Right atrium auricular region (tissue), 2 donors: Measurements from ENCODE around the gene PCDHGB7. TPM values are rescaled to one million over a fixed set of nuclear protein-coding genes. Genes with fewer than 3 reads are reported as not detected.
"Not testable (repeated sequence)": the region's sequence is repeated elsewhere in the genome, so short reads cannot be mapped to it uniquely, and the experiment has no call there.

Source experiments
- DNase-seq: peaks from one replicate; pipeline ENCODE4 v3.0.0-alpha.2; 2019; ENCODE audit warnings: low spot score
- H3K27ac ChIP-seq, 2 donors: fragments of 200-600 bp; sonication (generic); 1 replicate in 1 of 2; 2 replicates in 1 of 2; pipeline ENCODE4 v1.5.1; 2016 to 2019
- H3K27me3 ChIP-seq, 2 donors: fragments of 200-600 bp; sonication (generic); one replicate each; pipeline versions ENCODE4 v1.5.1 to v1.6.0; 2017 to 2019
- H3K36me3 ChIP-seq: fragments of 200-600 bp; sonication (generic); one replicate; pipeline ENCODE4 v1.5.1; 2016
- H3K4me1 ChIP-seq, 2 donors: fragments of 200-600 bp; sonication (generic); one replicate each; pipeline versions ENCODE4 v1.5.1 to v1.6.0; 2017 to 2019
- H3K4me3 ChIP-seq, 2 donors: fragments of 200-600 bp; sonication (generic); 1 replicate in 1 of 2; 2 replicates in 1 of 2; pipeline ENCODE4 v1.5.1; 2017 to 2019; ENCODE audit warnings: mild to moderate bottlenecking in 1 of 2, moderate library complexity in 1 of 2
- H3K9me3 ChIP-seq, 2 donors: fragments of 200-600 bp; sonication (generic); one replicate each; pipeline ENCODE4 v1.5.1; 2019
- CTCF ChIP-seq, 2 donors: fragments of 200-600 bp; sonication (generic); IDR thresholded peaks; one replicate each; pipeline ENCODE4 v1.5.1; 2019; ENCODE audit warnings: antibody characterized with exemption in 2 of 2
- total RNA-seq, 2 donors: library from RNA; depleted of rRNA; stranded (reverse); fragments of >200 nt; gene quantifications; one replicate each; pipeline ENCODE4 v1.1.0, GENCODE V29; 2016

The PCDHGB7 gene
- total RNA-seq, result 10 to 100 TPM in 1 of 2 donors, 1 to 10 TPM in 1; 6.0 to 10.5 TPM

- H3K27ac ChIP-seq, result peak within 1 kb of the TSS in 1 of 2 donors; percentile 33
- TF ChIP-seq CTCF (IDR thresholded peaks at IDR 0.05), result peak; percentile 69 to 80
- DNase-seq, result peak; percentile 79
- H3K27me3 ChIP-seq, H3K36me3 ChIP-seq: not testable (repeated sequence)
- peaks cover 36 to 84% of the 10 kb centered on the region in 2 donors for H3K9me3 ChIP-seq
- peak within 1 kb of the TSS; percentile 31 to 44 for H3K4me3 ChIP-seq
- H3K4me1 ChIP-seq, result peaks cover 0 to 13% of the 10 kb centered on the region in 2 donors
These were observed at the start of gene PCDHGB7 for GRCh38 chr5:141417494-141418172. Gene PCDHGB7, plus strand, starts transcription at chr5:141417677. Its CDS starts 183 bp downstream, at chr5:141417860.

- Histone ChIP-seq H3K4me1 (no peaks in the 10 kb centered on the region), H3K36me3 (no peaks in the 10 kb centered on the region), H3K4me3 (peak within 1 kb of the TSS; percentile 8 to 31), H3K27ac (peak within 1 kb of the TSS in 1 of 2 donors; percentile 24), H3K9me3 (peaks cover 22 to 95% of the 10 kb centered on the region in 2 donors), H3K27me3 (no peaks in the 10 kb centered on the region)
- DNase-seq, result no peak
- peak; percentile 31 to 55 for TF ChIP-seq CTCF (IDR thresholded peaks at IDR 0.05)
These were observed 47.3 kb upstream of the PCDHGB7 start, which contains the start of gene PCDHGB3 for GRCh38 chr5:141369994-141370848. Gene PCDHGB3, plus strand, starts transcription at chr5:141370242. Its CDS starts 153 bp downstream, at chr5:141370395.

- H3K27ac ChIP-seq, result no peak overlapping the region
- H3K4me3 ChIP-seq, result no peak overlapping the region
- no peaks in the 10 kb centered on the region for H3K36me3 ChIP-seq
- no peak for DNase-seq
- no peak for TF ChIP-seq CTCF (IDR thresholded peaks at IDR 0.05)
- no peaks in the 10 kb centered on the region for H3K27me3 ChIP-seq
- no peaks in the 10 kb centered on the region for H3K4me1 ChIP-seq
- peaks cover 15 to 91% of the 10 kb centered on the region in 2 donors for H3K9me3 ChIP-seq
These were observed 45.7 kb upstream of the PCDHGB7 start for GRCh38 chr5:141371572-141372475.

- no peak for DNase-seq
- H3K27me3 ChIP-seq, result no peaks in the 10 kb centered on the region
- TF ChIP-seq CTCF (IDR thresholded peaks at IDR 0.05), result peak in 1 of 2 donors; percentile 62
- H3K36me3 ChIP-seq, result no peaks in the 10 kb centered on the region
- no peaks in the 10 kb centered on the region for H3K4me1 ChIP-seq
- peak within 1 kb of the TSS; percentile 10 to 35 for H3K4me3 ChIP-seq
- H3K9me3 ChIP-seq, result peaks cover 15 to 92% of the 10 kb centered on the region in 2 donors
- no peak within 1 kb of the TSS for H3K27ac ChIP-seq
These were observed 43.7 kb upstream of the PCDHGB7 start, which contains the start of gene PCDHGA6 for GRCh38 chr5:141373673-141374317. Gene PCDHGA6, plus strand, starts transcription at chr5:141373891. Its CDS starts 193 bp downstream, at chr5:141374084.

- Histone ChIP-seq H3K4me1 (no peaks in the 10 kb centered on the region), H3K36me3 (no peaks in the 10 kb centered on the region), H3K9me3 (peaks cover 15 to 93% of the 10 kb centered on the region in 2 donors), H3K27ac (no peak overlapping the region), H3K27me3 (no peaks in the 10 kb centered on the region), H3K4me3 (no peak overlapping the region)
- no peak for TF ChIP-seq CTCF (IDR thresholded peaks at IDR 0.05)
- no peak for DNase-seq
These were observed 42.9 kb upstream of the PCDHGB7 start for GRCh38 chr5:141374627-141375026.

- H3K4me1 ChIP-seq, H3K27me3 ChIP-seq, H3K4me3 ChIP-seq, H3K36me3 ChIP-seq, H3K27ac ChIP-seq, DNase-seq: not testable (repeated sequence)
- H3K9me3 ChIP-seq, result peaks cover 15 to 92% of the 10 kb centered on the region in 2 donors
These were observed 41.9 kb upstream of the PCDHGB7 start for GRCh38 chr5:141375444-141376155.
